Spleen (tissue), 7 donors: ENCODE data around the gene JARID2.

Source experiments
- POLR2A ChIP-seq, 3 donors: fragments of 450-650 bp; IDR thresholded peaks; one replicate each; pipeline ENCODE4 v1.5.1; 2017; ENCODE audit warnings: antibody characterized with exemption in 3 of 3, mild to moderate bottlenecking in 1 of 3
- POLR2AphosphoS5 ChIP-seq, 3 donors: sonication (generic); formaldehyde crosslinking; IDR thresholded peaks; one replicate each; pipeline ENCODE4 v1.5.1; 2017; ENCODE audit warnings: antibody characterized with exemption in 3 of 3
- TF ChIP-seq, protein P1 (sequence below), 11 experiments: fragments of 200-600 bp in 7 of 11; fragments of 450-650 bp in 4 of 11; sonication (generic) in 4 of 11; IDR thresholded peaks in 8 of 11; conservative IDR thresholded peaks in 3 of 11; 1 replicate in 7 of 11; 2 replicates in 4 of 11; pipeline versions ENCODE4 v1.4.0 to v1.8.0; 2016 to 2021; ENCODE audit warnings: antibody characterized with exemption in 11 of 11, inconsistent platforms in 4 of 11, mild to moderate bottlenecking in 1 of 11
- donor health status: DM: no; HTN: no; CAD: no; lungs with moderate emphysema.
- donor health status: DM: no; HTN: no; CAD: no.
- donor health status: DM: no; HTN: no; CAD: no.

DNA sequence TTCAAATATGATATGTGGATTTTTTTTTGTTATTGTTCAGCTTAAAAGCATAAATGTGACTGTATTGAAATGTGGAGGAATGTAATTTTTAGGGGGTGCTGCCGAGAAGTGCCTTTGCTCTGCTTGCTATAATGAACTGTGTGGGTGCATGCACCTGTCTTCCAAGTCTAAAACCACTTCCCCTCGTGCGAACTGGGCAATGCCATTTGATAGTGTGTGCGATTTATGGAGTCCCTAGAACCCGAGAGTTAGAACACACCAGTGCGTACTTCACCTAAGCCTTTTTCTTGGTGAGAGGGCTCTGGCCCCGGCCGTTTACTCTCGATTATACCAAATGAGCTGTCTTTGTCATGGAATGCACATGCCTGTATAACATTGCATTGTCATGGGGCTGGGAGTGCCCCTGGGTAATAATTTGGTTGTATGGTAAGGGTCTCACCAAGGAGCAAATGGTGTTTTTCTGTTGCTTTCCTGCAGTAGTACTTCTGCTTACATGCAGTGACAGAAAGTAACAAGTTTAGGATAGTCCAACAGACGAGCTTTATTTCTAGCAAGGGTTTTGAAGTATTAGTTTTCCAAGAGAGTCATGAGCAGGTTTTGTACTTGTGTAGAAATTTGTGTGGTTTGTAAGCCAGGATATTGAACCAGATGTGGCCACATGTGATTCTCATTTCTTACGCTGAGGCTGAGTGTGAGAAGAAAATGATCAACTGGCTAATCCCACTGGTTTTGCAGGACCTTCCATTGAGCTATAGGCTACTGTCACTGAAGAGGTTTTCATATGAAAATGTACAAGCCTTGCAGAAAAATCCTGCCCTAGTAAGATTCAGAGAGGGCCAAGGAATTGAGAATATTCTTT is 244.6 kb downstream of the JARID2 start:
- TF ChIP-seq POLR2A (IDR thresholded peaks at IDR 0.05) (no peak), POLR2AphosphoS5 (IDR thresholded peaks at IDR 0.05) (no peak)
- TF ChIP-seq, protein P1, sequence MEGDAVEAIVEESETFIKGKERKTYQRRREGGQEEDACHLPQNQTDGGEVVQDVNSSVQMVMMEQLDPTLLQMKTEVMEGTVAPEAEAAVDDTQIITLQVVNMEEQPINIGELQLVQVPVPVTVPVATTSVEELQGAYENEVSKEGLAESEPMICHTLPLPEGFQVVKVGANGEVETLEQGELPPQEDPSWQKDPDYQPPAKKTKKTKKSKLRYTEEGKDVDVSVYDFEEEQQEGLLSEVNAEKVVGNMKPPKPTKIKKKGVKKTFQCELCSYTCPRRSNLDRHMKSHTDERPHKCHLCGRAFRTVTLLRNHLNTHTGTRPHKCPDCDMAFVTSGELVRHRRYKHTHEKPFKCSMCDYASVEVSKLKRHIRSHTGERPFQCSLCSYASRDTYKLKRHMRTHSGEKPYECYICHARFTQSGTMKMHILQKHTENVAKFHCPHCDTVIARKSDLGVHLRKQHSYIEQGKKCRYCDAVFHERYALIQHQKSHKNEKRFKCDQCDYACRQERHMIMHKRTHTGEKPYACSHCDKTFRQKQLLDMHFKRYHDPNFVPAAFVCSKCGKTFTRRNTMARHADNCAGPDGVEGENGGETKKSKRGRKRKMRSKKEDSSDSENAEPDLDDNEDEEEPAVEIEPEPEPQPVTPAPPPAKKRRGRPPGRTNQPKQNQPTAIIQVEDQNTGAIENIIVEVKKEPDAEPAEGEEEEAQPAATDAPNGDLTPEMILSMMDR (IDR thresholded peaks at IDR 0.05 in 8 of 11, conservative IDR thresholded peaks at IDR 0.05 in 3 of 11), result no peak
